Osteoblast (primary cell): ENCODE measurements around the gene SLC12A5. TPM values are rescaled to one million over a fixed set of nuclear protein-coding genes. Genes with fewer than 3 reads are reported as not detected.

ENCODE experiments used
- DNase-seq: peaks from one replicate; pipeline ENCODE4 v3.0.0; 2011; ENCODE audit warnings: low spot score, mixed read lengths; ENCODE audit not compliant: insufficient read length; ENCODE audit errors: missing footprints
- H2AFZ ChIP-seq: 2 replicates; pipeline ENCODE4 v1.6.0; 2011; ENCODE audit warnings: mild to moderate bottlenecking, low read length
- H3K27ac ChIP-seq: 2 replicates; pipeline ENCODE4 v1.5.1; 2011; ENCODE audit warnings: mild to moderate bottlenecking, low read depth, low read length, moderate library complexity
- H3K27me3 ChIP-seq: 2 replicates; pipeline ENCODE4 v1.6.0; 2012; ENCODE audit warnings: mild to moderate bottlenecking, control low read depth, inconsistent platforms, low read length, moderate library complexity; ENCODE audit not compliant: insufficient read depth
- H3K36me3 ChIP-seq: 2 replicates; pipeline ENCODE4 v1.5.1; 2011; ENCODE audit warnings: mild to moderate bottlenecking, low read length, control low read depth, moderate library complexity; ENCODE audit not compliant: insufficient read depth
- H3K4me1 ChIP-seq: 2 replicates; pipeline ENCODE4 v1.5.1; 2011; ENCODE audit warnings: mild to moderate bottlenecking, low read length, control low read depth, moderate library complexity; ENCODE audit not compliant: insufficient read depth
- H3K4me2 ChIP-seq: 2 replicates; pipeline ENCODE4 v1.6.0; 2011; ENCODE audit warnings: mild to moderate bottlenecking, low read length; ENCODE audit not compliant: insufficient read depth
- H3K4me3 ChIP-seq: fragments of 200-600 bp; sonication (generic); 3 replicates; pipeline ENCODE4 v1.5.1; 2012; ENCODE audit warnings: mild to moderate bottlenecking, low read length, inconsistent platforms; ENCODE audit not compliant: insufficient read depth
- H3K79me2 ChIP-seq: 2 replicates; pipeline ENCODE4 v1.6.0; 2012; ENCODE audit warnings: mild to moderate bottlenecking, low read length, control low read depth, inconsistent platforms; ENCODE audit not compliant: insufficient read depth
- H3K9me3 ChIP-seq: 2 replicates; pipeline ENCODE4 v1.5.1; 2011; ENCODE audit warnings: low read depth, low read length, control low read depth
- H4K20me1 ChIP-seq: 2 replicates; pipeline ENCODE4 v1.6.0; 2012; ENCODE audit warnings: mild to moderate bottlenecking, low read length, control low read depth; ENCODE audit not compliant: insufficient read depth
- CTCF ChIP-seq: IDR thresholded peaks from 2 replicates; pipeline ENCODE4 v1.5.1; 2011; ENCODE audit warnings: mild to moderate bottlenecking, low read depth, low read length, moderate library complexity; ENCODE audit errors: extremely low read depth
- total RNA-seq: library from RNA; depleted of rRNA; stranded (reverse); fragments of >200 nt; gene quantifications from 2 replicates; pipeline ENCODE4 v1.2.3, GENCODE V29; 2012

Gene SLC12A5
- total RNA-seq, 1 donor = under 0.01 TPM

GRCh38 chr20:46108435-46108841 lies 79.4 kb downstream of the SLC12A5 start:
- H2AFZ ChIP-seq = no peak overlapping the region
- H3K4me1 ChIP-seq = no peaks in the 10 kb centered on the region
- H3K27ac ChIP-seq = no peak overlapping the region
- peaks cover 43% of the 10 kb centered on the region for H3K27me3 ChIP-seq
- H3K9me3 ChIP-seq = no peaks in the 10 kb centered on the region
- H3K4me2 ChIP-seq = no peak overlapping the region
- H3K79me2 ChIP-seq = no peaks in the 10 kb centered on the region
- no peak for DNase-seq
- TF ChIP-seq CTCF = no peak
- no peak overlapping the region for H3K4me3 ChIP-seq
- H4K20me1 ChIP-seq = no peaks in the 10 kb centered on the region
- H3K36me3 ChIP-seq = no peaks in the 10 kb centered on the region

- H3K9me3 ChIP-seq = no peaks in the 10 kb centered on the region
- no peak for DNase-seq
- no peaks in the 10 kb centered on the region for H3K79me2 ChIP-seq
- H3K4me1 ChIP-seq = no peaks in the 10 kb centered on the region
- H3K27me3 ChIP-seq = peaks cover 45% of the 10 kb centered on the region
- H2AFZ ChIP-seq = no peak overlapping the region
- H3K4me3 ChIP-seq = no peak overlapping the region
- TF ChIP-seq CTCF = no peak
- H3K27ac ChIP-seq = no peak overlapping the region
- H4K20me1 ChIP-seq = no peaks in the 10 kb centered on the region
- no peaks in the 10 kb centered on the region for H3K36me3 ChIP-seq
- H3K4me2 ChIP-seq = no peak overlapping the region
Observed at GRCh38 chr20:46108976-46109375, 80.0 kb downstream of the SLC12A5 start.

Other genes starting within 250 kb of the SLC12A5 start
- not detected in 2 replicates for gene WFDC3, start 237.3 kb upstream of the SLC12A5 start, total RNA-seq
- gene DNTTIP1, start 237.3 kb upstream of the SLC12A5 start, total RNA-seq = 12.7 and 15.6 TPM in 2 replicates
- 2.5 and 2.7 TPM in 2 replicates for gene UBE2C, start 216.6 kb upstream of the SLC12A5 start, total RNA-seq
- gene TNNC2, start 201.9 kb upstream of the SLC12A5 start, total RNA-seq = 0.29 and 0.36 TPM in 2 replicates
- gene SNX21, start 195.4 kb upstream of the SLC12A5 start, total RNA-seq = 69.0 and 101 TPM in 2 replicates
- gene ACOT8, start 171.8 kb upstream of the SLC12A5 start, total RNA-seq = 29.8 and 31.8 TPM in 2 replicates
- 4.7 and 5.3 TPM in 2 replicates for gene ZSWIM3, start 171.6 kb upstream of the SLC12A5 start, total RNA-seq
- 7.6 and 8.8 TPM in 2 replicates for gene ZSWIM1, start 148.0 kb upstream of the SLC12A5 start, total RNA-seq
- 1.2 and 1.4 TPM in 2 replicates for gene SPATA25, start 141.6 kb upstream of the SLC12A5 start, total RNA-seq
- gene NEURL2, start 138.0 kb upstream of the SLC12A5 start, total RNA-seq = 4.7 and 7.1 TPM in 2 replicates
- gene CTSA, start 137.9 kb upstream of the SLC12A5 start, total RNA-seq = 157 and 181 TPM in 2 replicates
- 15.3 and 21.7 TPM in 2 replicates for gene PLTP, start 117.1 kb upstream of the SLC12A5 start, total RNA-seq
- gene PCIF1, start 94.5 kb upstream of the SLC12A5 start, total RNA-seq = 12.7 and 14.4 TPM in 2 replicates
- 18.3 and 20.3 TPM in 2 replicates for gene ZNF335, start 57.0 kb upstream of the SLC12A5 start, total RNA-seq
- gene MMP9, start 20.3 kb upstream of the SLC12A5 start, total RNA-seq = 0.29 and 2.5 TPM in 2 replicates
- 12.4 and 14.5 TPM in 2 replicates for gene NCOA5, start 60.7 kb downstream of the SLC12A5 start, total RNA-seq
- 2.5 and 3.5 TPM in 2 replicates for gene CD40, start 89.1 kb downstream of the SLC12A5 start, total RNA-seq